Body of pancreas (tissue), 4 donors: ENCODE data around the gene FBXO10.

Experiments
- POLR2A ChIP-seq, 3 donors: fragments of 450-650 bp; IDR thresholded peaks; one replicate each; pipeline ENCODE4 v1.6.1; 2016; ENCODE audit warnings: antibody characterized with exemption in 3 of 3, mild to moderate bottlenecking in 2 of 3
- TF ChIP-seq, protein P1 (sequence below), 7 experiments: fragments of 450-650 bp in 4 of 7; fragments of 200-600 bp in 3 of 7; sonication (generic) in 3 of 7; IDR thresholded peaks; one replicate each; pipeline ENCODE4 v1.5.1; 2016 to 2019; ENCODE audit warnings: antibody characterized with exemption in 7 of 7

DNA sequence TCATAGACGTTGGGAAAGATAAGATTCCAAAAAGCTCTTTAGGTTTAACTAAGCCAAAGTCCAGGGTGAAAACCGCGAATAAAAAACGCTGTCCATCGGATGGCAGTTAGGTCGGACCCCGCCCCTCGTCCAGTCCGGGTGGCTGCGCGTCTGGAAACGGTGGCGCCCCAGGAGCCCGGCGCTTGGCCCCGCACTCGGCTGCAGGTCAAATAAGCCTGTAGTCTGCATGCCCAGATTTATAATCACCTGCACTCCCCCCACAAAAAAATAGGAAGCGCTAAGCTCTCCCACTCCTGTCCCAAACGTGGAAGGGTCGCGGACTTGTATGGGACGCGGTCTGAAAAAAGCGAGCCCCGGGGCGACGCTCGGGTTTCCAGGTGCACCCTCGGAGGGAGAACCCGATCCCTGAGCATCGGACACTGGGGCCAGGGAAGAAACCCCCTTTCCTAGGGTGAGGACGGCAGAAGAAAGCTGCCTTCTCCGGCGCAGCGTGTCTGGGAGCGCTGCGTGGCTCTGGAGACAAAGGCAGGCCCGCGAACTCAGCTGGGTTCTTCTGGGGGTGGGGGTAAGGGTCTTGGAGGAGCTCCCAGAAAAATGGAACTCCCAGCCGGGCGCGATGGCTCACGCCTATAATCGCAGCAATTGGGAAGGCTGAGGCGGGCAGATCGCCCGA, 110.0 kb downstream of the FBXO10 start:
- TF ChIP-seq, protein P1, sequence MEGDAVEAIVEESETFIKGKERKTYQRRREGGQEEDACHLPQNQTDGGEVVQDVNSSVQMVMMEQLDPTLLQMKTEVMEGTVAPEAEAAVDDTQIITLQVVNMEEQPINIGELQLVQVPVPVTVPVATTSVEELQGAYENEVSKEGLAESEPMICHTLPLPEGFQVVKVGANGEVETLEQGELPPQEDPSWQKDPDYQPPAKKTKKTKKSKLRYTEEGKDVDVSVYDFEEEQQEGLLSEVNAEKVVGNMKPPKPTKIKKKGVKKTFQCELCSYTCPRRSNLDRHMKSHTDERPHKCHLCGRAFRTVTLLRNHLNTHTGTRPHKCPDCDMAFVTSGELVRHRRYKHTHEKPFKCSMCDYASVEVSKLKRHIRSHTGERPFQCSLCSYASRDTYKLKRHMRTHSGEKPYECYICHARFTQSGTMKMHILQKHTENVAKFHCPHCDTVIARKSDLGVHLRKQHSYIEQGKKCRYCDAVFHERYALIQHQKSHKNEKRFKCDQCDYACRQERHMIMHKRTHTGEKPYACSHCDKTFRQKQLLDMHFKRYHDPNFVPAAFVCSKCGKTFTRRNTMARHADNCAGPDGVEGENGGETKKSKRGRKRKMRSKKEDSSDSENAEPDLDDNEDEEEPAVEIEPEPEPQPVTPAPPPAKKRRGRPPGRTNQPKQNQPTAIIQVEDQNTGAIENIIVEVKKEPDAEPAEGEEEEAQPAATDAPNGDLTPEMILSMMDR (IDR thresholded peaks at IDR 0.05) = no peak
- peak; percentile 38 to 68 (median 61) for TF ChIP-seq POLR2A (IDR thresholded peaks at IDR 0.05)
